HepG2 (cell line): Measurements from ENCODE around the gene CSNK1A1. TPM values are rescaled to one million over a fixed set of nuclear protein-coding genes. Genes with fewer than 3 reads are reported as not detected.

Experiments used
- DDIT3 ChIP-seq: sonication (generic); formaldehyde crosslinking; IDR thresholded peaks from 2 replicates; pipeline ENCODE4 v1.4.0; 2020; ENCODE audit warnings: mild to moderate bottlenecking, missing genetic modification reagents
- DZIP1 ChIP-seq: sonication (generic); formaldehyde crosslinking; IDR thresholded peaks from 2 replicates; pipeline ENCODE4 v1.5.0; 2020; ENCODE audit warnings: mild to moderate bottlenecking, missing genetic modification reagents
- FOSL1 ChIP-seq: sonication (generic); formaldehyde crosslinking; IDR thresholded peaks from 2 replicates; pipeline ENCODE4 v1.9.0; 2021; ENCODE audit warnings: missing genetic modification reagents, borderline replicate concordance
- HMGA1 ChIP-seq: sonication (generic); formaldehyde crosslinking; conservative IDR thresholded peaks from 2 replicates; pipeline ENCODE4 v1.4.0; 2020; ENCODE audit warnings: missing genetic modification reagents
- HOXA9 ChIP-seq: sonication (generic); formaldehyde crosslinking; IDR thresholded peaks from 2 replicates; pipeline ENCODE4 v1.8.1; 2022; ENCODE audit warnings: missing genetic modification reagents, mild to moderate bottlenecking, moderate library complexity, borderline replicate concordance
- JARID2 ChIP-seq: sonication (generic); formaldehyde crosslinking; IDR thresholded peaks from 2 replicates; pipeline ENCODE4 v1.8.1; 2023; ENCODE audit warnings: missing genetic modification reagents, inconsistent platforms; ENCODE audit not compliant: insufficient replicate concordance
- KDM5B ChIP-seq: sonication (generic); formaldehyde crosslinking; IDR thresholded peaks from 2 replicates; pipeline ENCODE4 v1.4.0; 2020; ENCODE audit warnings: missing genetic modification reagents, mild to moderate bottlenecking, borderline replicate concordance
- MATR3 ChIP-seq: sonication (generic); formaldehyde crosslinking; IDR thresholded peaks from 2 replicates; pipeline ENCODE4 v1.4.0; 2020; ENCODE audit warnings: missing genetic modification reagents
- MTA1 ChIP-seq: sonication (generic); formaldehyde crosslinking; IDR thresholded peaks from 2 replicates; pipeline ENCODE4 v1.4.0; 2020; ENCODE audit warnings: missing genetic modification reagents, mild to moderate bottlenecking, borderline replicate concordance
- NAIF1 ChIP-seq: sonication (generic); formaldehyde crosslinking; IDR thresholded peaks from 2 replicates; pipeline ENCODE4 v1.5.0; 2020; ENCODE audit warnings: mild to moderate bottlenecking, missing genetic modification reagents, borderline replicate concordance
- TSC22D2 ChIP-seq: sonication (generic); formaldehyde crosslinking; IDR thresholded peaks from 2 replicates; pipeline ENCODE4 v1.5.1; 2020; ENCODE audit warnings: missing genetic modification reagents, mild to moderate bottlenecking, borderline replicate concordance
- ZHX2 ChIP-seq, 2 experiments: sonication (generic) in 1 of 2; formaldehyde crosslinking in 1 of 2; IDR thresholded peaks; 2 replicates each; pipeline versions ENCODE4 v1.6.1 to v1.9.0; 2014 to 2022; ENCODE audit warnings: antibody characterized with exemption in 1 of 2, borderline replicate concordance in 1 of 2, inconsistent platforms in 1 of 2, low read depth in 1 of 2, missing genetic modification reagents in 1 of 2
- ZNF143 ChIP-seq: sonication (generic); formaldehyde crosslinking; IDR thresholded peaks from 2 replicates; pipeline ENCODE4 v1.4.0; 2020; ENCODE audit warnings: missing genetic modification reagents
- ZNF44 ChIP-seq: sonication (generic); formaldehyde crosslinking; IDR thresholded peaks from 2 replicates; pipeline ENCODE4 v1.5.1; 2020; ENCODE audit warnings: mild to moderate bottlenecking, missing genetic modification reagents
- ZNF550 ChIP-seq: sonication (generic); formaldehyde crosslinking; IDR thresholded peaks from 2 replicates; pipeline ENCODE4 v1.4.0; 2020; ENCODE audit warnings: mild to moderate bottlenecking, missing genetic modification reagents, borderline replicate concordance
- ZNF556 ChIP-seq: sonication (generic); formaldehyde crosslinking; IDR thresholded peaks from 2 replicates; pipeline ENCODE4 v1.4.0; 2020; ENCODE audit warnings: mild to moderate bottlenecking, missing genetic modification reagents, borderline replicate concordance
- ZNF576 ChIP-seq: sonication (generic); formaldehyde crosslinking; IDR thresholded peaks from 2 replicates; pipeline ENCODE4 v1.4.0; 2020; ENCODE audit warnings: mild to moderate bottlenecking, missing genetic modification reagents
- ZNF816 ChIP-seq: sonication (generic); formaldehyde crosslinking; IDR thresholded peaks from 2 replicates; pipeline ENCODE4 v1.8.0; 2022; ENCODE audit warnings: missing genetic modification reagents, mild to moderate bottlenecking, borderline replicate concordance
- ZSCAN20 ChIP-seq: sonication (generic); formaldehyde crosslinking; IDR thresholded peaks from 2 replicates; pipeline ENCODE4 v1.4.0; 2020; ENCODE audit warnings: missing genetic modification reagents, mild to moderate bottlenecking, borderline replicate concordance
- polyA plus RNA-seq, 8 experiments: library from polyadenylated mRNA; depleted of rRNA in 3 of 8; stranded (reverse) in 7 of 8; unstranded in 1 of 8; fragments of >200 nt; fragmentation: Illumina TruSeq in 4 of 8; extraction: Trizol in 4 of 8; gene quantifications; 2 replicates each; pipeline versions ENCODE4 v1.2.1 to v1.2.3, GENCODE V29; 2011 to 2016; ENCODE audit warnings: low read depth in 4 of 8, missing spikeins in 1 of 8, mixed read lengths in 1 of 8; ENCODE audit not compliant: insufficient read depth in 1 of 8
- total RNA-seq, 5 experiments: library from RNA; depleted of rRNA; stranded (reverse); fragments of >200 nt; fragmentation: Illumina TruSeq; extraction: Trizol; gene quantifications; 2 replicates each; pipeline ENCODE4 v1.2.3, GENCODE V29; 2016; ENCODE audit warnings: low read depth in 1 of 5

Gene CSNK1A1
- total and polyA plus RNA-seq, 2 of the 13 experiments (the other 11 are each of a cell fraction or from before 2014, with no cell fraction given), result 89.0 to 149 TPM

GRCh38 chr5:149452007-149452664, 99.1 kb downstream of the CSNK1A1 start (continued):
- no peak for TF ChIP-seq HOXA9 (CRISPR knock-in tag)
- no peak for TF ChIP-seq DZIP1
- 0 out of 2 replicates have a peak, but pooled peaks have one; percentile 58 for TF ChIP-seq NAIF1 (CRISPR knock-in tag)
- TF ChIP-seq ZSCAN20 (CRISPR knock-in tag), result peak; percentile 69; the same call in 1 of the 2 replicates
- no peak; the same call in 1 of the 2 replicates for TF ChIP-seq MTA1 (CRISPR knock-in tag)
- TF ChIP-seq MATR3 (CRISPR knock-in tag), result no peak
- TF ChIP-seq FOSL1 (CRISPR knock-in tag), result 0 out of 2 replicates have a peak, but pooled peaks have one; percentile 25
- TF ChIP-seq ZHX2 (IDR thresholded peaks at IDR 0.05; ENCODE audit: low read depth), result no peak
- no peak for TF ChIP-seq ZHX2 (CRISPR knock-in tag; IDR thresholded peaks at IDR 0.05; ENCODE audit: borderline replicate concordance)
- no peak for TF ChIP-seq ZNF556 (CRISPR knock-in tag)
- TF ChIP-seq JARID2 (CRISPR knock-in tag), result no peak
- no peak for TF ChIP-seq ZNF550 (CRISPR knock-in tag)
- no peak for TF ChIP-seq ZNF576 (CRISPR knock-in tag)
- no peak for TF ChIP-seq ZNF816 (CRISPR knock-in tag)
- TF ChIP-seq TSC22D2 (CRISPR knock-in tag), result no peak; the same call in 1 of the 2 replicates
- no peak for TF ChIP-seq DDIT3
- no peak for TF ChIP-seq ZNF44 (CRISPR knock-in tag)
- no peak for TF ChIP-seq HMGA1 (CRISPR knock-in tag)
- peak; percentile 43; the same call in 1 of the 2 replicates for TF ChIP-seq ZNF143 (CRISPR knock-in tag)
- no peak; the same call in 1 of the 2 replicates for TF ChIP-seq KDM5B
